IPS DF 4.7 (cell line): Measurements from ENCODE around the gene LRRC3B.

ENCODE experiments used
- DNase-seq: peaks from one replicate; pipeline ENCODE4 v3.0.0-alpha.2; 2013; ENCODE audit warnings: low spot score; ENCODE audit errors: extremely low read depth

LRRC3B gene

GRCh38 chr3:26708501-26708900, 85.9 kb downstream of the LRRC3B start:
- no peak for DNase-seq

GRCh38 chr3:26712211-26713026, 89.8 kb downstream of the LRRC3B start:
- peak; percentile 66 for DNase-seq

- DNase-seq = no peak
Observed at GRCh38 chr3:26713091-26713490, 90.5 kb downstream of the LRRC3B start.

GRCh38 chr3:26714485-26714884, 91.9 kb downstream of the LRRC3B start:
- DNase-seq = no peak

GRCh38 chr3:26715431-26715830, 92.9 kb downstream of the LRRC3B start:
- no peak for DNase-seq

- DNase-seq = no peak
Observed at GRCh38 chr3:26718315-26718714, 95.7 kb downstream of the LRRC3B start.

- no peak for DNase-seq
Observed at GRCh38 chr3:26719134-26719533, 96.6 kb downstream of the LRRC3B start.

- DNase-seq = no peak
Observed at GRCh38 chr3:26721047-26721446, 98.5 kb downstream of the LRRC3B start.

- no peak for DNase-seq
Observed at GRCh38 chr3:26731843-26732242, 109.3 kb downstream of the LRRC3B start.

GRCh38 chr3:26750263-26750662, 127.7 kb downstream of the LRRC3B start:
- no peak for DNase-seq

- no peak for DNase-seq
Observed at GRCh38 chr3:26752466-26752865, 129.9 kb downstream of the LRRC3B start.

GRCh38 chr3:26753095-26753494, 130.5 kb downstream of the LRRC3B start:
- DNase-seq = no peak

- no peak for DNase-seq
Observed at GRCh38 chr3:26757978-26758377, 135.4 kb downstream of the LRRC3B start.
